Esophagus muscularis mucosa (tissue), 3 donors: ENCODE results near the gene MAP9.

ENCODE experiments used
- POLR2A ChIP-seq: fragments of 450-650 bp; IDR thresholded peaks from one replicate; pipeline ENCODE4 v1.6.1; 2017; ENCODE audit warnings: antibody characterized with exemption, moderate library complexity, mild to moderate bottlenecking, low read depth
- TF ChIP-seq, protein P1 (sequence below), 3 experiments: fragments of 200-600 bp in 2 of 3; fragments of 450-650 bp in 1 of 3; sonication (generic) in 2 of 3; IDR thresholded peaks; one replicate each; pipeline ENCODE4 v1.5.1; 2017 to 2019; ENCODE audit warnings: antibody characterized with exemption in 3 of 3, mild to moderate bottlenecking in 2 of 3, moderate library complexity in 1 of 3

DNA sequence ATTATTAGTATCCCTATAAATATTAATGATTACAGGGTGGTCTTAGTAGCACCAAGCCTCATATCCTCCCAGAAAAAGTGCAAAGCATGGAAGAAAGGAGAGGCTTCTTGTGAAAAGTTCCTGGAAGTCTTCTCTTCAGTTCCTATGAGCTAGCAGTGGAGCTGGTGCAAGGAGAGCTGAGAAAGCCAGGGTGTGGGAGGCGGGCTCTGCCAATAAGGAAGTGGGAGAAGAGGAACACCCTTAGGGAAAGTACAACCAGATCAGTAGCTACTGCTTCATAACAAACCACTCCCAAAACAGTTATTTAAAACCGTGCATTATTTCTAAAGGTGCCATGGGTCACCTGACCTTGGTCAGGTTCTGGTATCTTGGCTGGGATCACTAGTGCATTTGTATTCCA is 72.4 kb downstream of the MAP9 start:
- TF ChIP-seq, protein P1, sequence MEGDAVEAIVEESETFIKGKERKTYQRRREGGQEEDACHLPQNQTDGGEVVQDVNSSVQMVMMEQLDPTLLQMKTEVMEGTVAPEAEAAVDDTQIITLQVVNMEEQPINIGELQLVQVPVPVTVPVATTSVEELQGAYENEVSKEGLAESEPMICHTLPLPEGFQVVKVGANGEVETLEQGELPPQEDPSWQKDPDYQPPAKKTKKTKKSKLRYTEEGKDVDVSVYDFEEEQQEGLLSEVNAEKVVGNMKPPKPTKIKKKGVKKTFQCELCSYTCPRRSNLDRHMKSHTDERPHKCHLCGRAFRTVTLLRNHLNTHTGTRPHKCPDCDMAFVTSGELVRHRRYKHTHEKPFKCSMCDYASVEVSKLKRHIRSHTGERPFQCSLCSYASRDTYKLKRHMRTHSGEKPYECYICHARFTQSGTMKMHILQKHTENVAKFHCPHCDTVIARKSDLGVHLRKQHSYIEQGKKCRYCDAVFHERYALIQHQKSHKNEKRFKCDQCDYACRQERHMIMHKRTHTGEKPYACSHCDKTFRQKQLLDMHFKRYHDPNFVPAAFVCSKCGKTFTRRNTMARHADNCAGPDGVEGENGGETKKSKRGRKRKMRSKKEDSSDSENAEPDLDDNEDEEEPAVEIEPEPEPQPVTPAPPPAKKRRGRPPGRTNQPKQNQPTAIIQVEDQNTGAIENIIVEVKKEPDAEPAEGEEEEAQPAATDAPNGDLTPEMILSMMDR (IDR thresholded peaks at IDR 0.05), result no peak
- TF ChIP-seq POLR2A, result no peak
